ENCODE data around the gene NSMF.
A peak's percentile ranks its signal among the peaks of the same experiment; 100 is the strongest.

The NSMF gene

GRCh38 chr9:137459152-137459600 is at the start of gene NSMF:
NSMF (minus strand) TSS chr9:137459334; CDS start chr9:137459102, 232 bp downstream.
- peak; percentile 84 to 89 for DNase-seq

GRCh38 chr9:137506702-137507171 is 47.6 kb upstream of the NSMF start:
- DNase-seq: no peak

- DNase-seq: no peak
These were observed 47.1 kb upstream of the NSMF start for GRCh38 chr9:137506274-137506673.

GRCh38 chr9:137505421-137506140 is 46.4 kb upstream of the NSMF start:
- no peak for DNase-seq

GRCh38 chr9:137504432-137504777 is 45.3 kb upstream of the NSMF start:
- DNase-seq: no peak

GRCh38 chr9:137502008-137502911 is 43.1 kb upstream of the NSMF start:
- no peak for DNase-seq

GRCh38 chr9:137501457-137501856 is 42.3 kb upstream of the NSMF start:
- no peak for DNase-seq

- DNase-seq: no peak
These were observed 41.7 kb upstream of the NSMF start for GRCh38 chr9:137500666-137501397.

GRCh38 chr9:137499858-137500661 is 40.9 kb upstream of the NSMF start:
- no peak for DNase-seq

- DNase-seq: no peak
These were observed 40.3 kb upstream of the NSMF start for GRCh38 chr9:137499416-137499815.

GRCh38 chr9:137498720-137499150 is 39.6 kb upstream of the NSMF start:
- DNase-seq: no peak

GRCh38 chr9:137497921-137498719 is 39.0 kb upstream of the NSMF start:
- no peak for DNase-seq

- DNase-seq: no peak
These were observed 37.7 kb upstream of the NSMF start for GRCh38 chr9:137496601-137497375.

GRCh38 chr9:137494550-137495351 is 35.6 kb upstream of the NSMF start:
- no peak for DNase-seq

- DNase-seq: no peak
These were observed 35.0 kb upstream of the NSMF start for GRCh38 chr9:137494104-137494544.

- DNase-seq: no peak
These were observed 34.4 kb upstream of the NSMF start for GRCh38 chr9:137493364-137494103.

- no peak for DNase-seq
These were observed 33.6 kb upstream of the NSMF start for GRCh38 chr9:137492464-137493363.
